Endothelial cell of umbilical vein (primary cell): ENCODE measurements around the gene PHB1. TPM values are rescaled to one million over a fixed set of nuclear protein-coding genes. Genes with fewer than 3 reads are reported as not detected.

Source experiments
- BruUV-seq: library from RNA; stranded (reverse); fragments of 400-500 nt; replicated peaks from 2 replicates; lab custom pipeline; 2021; lab: Mats Ljungman, UMichigan
- CTCF ChIA-PET: fragments of 300-600, 350-600 bp; sonication (Branson Sonifier 250); formaldehyde crosslinking; loops from one replicate; lab custom pipeline; 2021; ENCODE audit warnings: antibody characterized with exemption, inconsistent platforms; lab: Charles Lee
- POLR2A ChIA-PET: fragments of 300-600, 350-600 bp; sonication (Branson Sonifier 250); formaldehyde crosslinking; loops from one replicate; lab custom pipeline; 2021; ENCODE audit warnings: antibody characterized with exemption, inconsistent platforms; lab: Charles Lee
- DNase-seq: peaks from one replicate; pipeline ENCODE4 v3.0.0-alpha.2; 2011; ENCODE audit warnings: low read depth, low spot score
- FAIRE-seq: peaks from 2 replicates; lab custom pipeline; 2011; peaks lifted over from hg19 to GRCh38; lab: Jason Lieb, UNC
- H2AFZ ChIP-seq: 2 replicates; pipeline ENCODE4 v1.6.0; 2012; ENCODE audit warnings: low read depth, low read length, control low read depth, inconsistent platforms
- H3K27ac ChIP-seq: 2 replicates; pipeline ENCODE4 v1.5.1; 2011; ENCODE audit warnings: low read depth, mild to moderate bottlenecking, control low read depth, low read length, moderate library complexity; ENCODE audit not compliant: insufficient read depth
- H3K27me3 ChIP-seq, 2 experiments: 2 replicates each; pipeline versions ENCODE4 v1.6.0 to v1.6.1; 2011; ENCODE audit warnings: low read length in 2 of 2, mixed read lengths in 1 of 2; ENCODE audit not compliant: control insufficient read depth in 2 of 2, insufficient read depth in 2 of 2
- H3K36me3 ChIP-seq, 2 experiments: 2 replicates in 1 of 2; 3 replicates in 1 of 2; pipeline ENCODE4 v1.5.1; 2011; ENCODE audit warnings: low read length in 2 of 2, mild to moderate bottlenecking in 1 of 2, moderate library complexity in 1 of 2; ENCODE audit not compliant: control insufficient read depth in 2 of 2, insufficient read depth in 2 of 2; ENCODE audit errors: extremely low read depth in 1 of 2
- H3K4me1 ChIP-seq: 3 replicates; pipeline ENCODE4 v1.5.1; 2011; ENCODE audit warnings: mild to moderate bottlenecking, low read length; ENCODE audit not compliant: control insufficient read depth, insufficient read depth; ENCODE audit errors: extremely low read depth
- H3K4me2 ChIP-seq: 2 replicates; pipeline ENCODE4 v1.6.1; 2011; ENCODE audit warnings: low read length, control low read depth, mixed read lengths; ENCODE audit not compliant: insufficient read depth
- H3K4me3 ChIP-seq, 3 experiments: fragments of 200-600 bp in 1 of 3; sonication (generic), shearing (Covaris generic) in 1 of 3; replicated peaks in 1 of 3; 2 replicates each; pipeline ENCODE4 v1.5.1; 2011 to 2016; ENCODE audit warnings: control low read depth in 3 of 3, low read length in 3 of 3, mild to moderate bottlenecking in 2 of 3, inconsistent platforms in 1 of 3, low read depth in 1 of 3, moderate library complexity in 1 of 3; ENCODE audit not compliant: insufficient read depth in 1 of 3
- H3K79me2 ChIP-seq: 2 replicates; pipeline ENCODE4 v1.6.0; 2012; ENCODE audit warnings: low read length, inconsistent platforms; ENCODE audit not compliant: control insufficient read depth, insufficient read depth
- H3K9ac ChIP-seq: replicated peaks from 2 replicates; pipeline ENCODE3; 2011; ENCODE audit warnings: low read length, control low read depth; ENCODE audit not compliant: insufficient read depth; ENCODE audit errors: extremely low read depth
- H3K9me1 ChIP-seq: replicated peaks from 3 replicates; pipeline ENCODE4 v1.6.0; 2011; ENCODE audit warnings: mild to moderate bottlenecking, low read length; ENCODE audit not compliant: control insufficient read depth, insufficient read depth; ENCODE audit errors: extremely low read depth
- H3K9me3 ChIP-seq: replicated peaks from 2 replicates; pipeline ENCODE4 v1.5.1; 2012; ENCODE audit warnings: low read length, inconsistent platforms; ENCODE audit not compliant: control insufficient read depth, insufficient read depth
- H4K20me1 ChIP-seq: replicated peaks from 2 replicates; pipeline ENCODE3; 2011; ENCODE audit warnings: mild to moderate bottlenecking, low read length; ENCODE audit not compliant: control insufficient read depth, insufficient read depth; ENCODE audit errors: extremely low read depth
- CTCF ChIP-seq, 2 donors: IDR thresholded peaks; 1 replicate in 1 of 2; 2 replicates in 1 of 2; pipeline ENCODE4 v1.5.1; 2011; ENCODE audit warnings: low read length in 2 of 2, mild to moderate bottlenecking in 2 of 2, moderate library complexity in 2 of 2, control low read depth in 1 of 2, inconsistent platforms in 1 of 2, low read depth in 1 of 2; ENCODE audit not compliant: insufficient read depth in 1 of 2; ENCODE audit errors: extremely low read depth in 1 of 2
- FOS ChIP-seq: IDR thresholded peaks from 2 replicates; pipeline ENCODE4 v1.6.1; 2011; ENCODE audit warnings: mild to moderate bottlenecking, low read length, moderate library complexity, borderline replicate concordance; ENCODE audit not compliant: insufficient read depth
- GATA2 ChIP-seq: IDR thresholded peaks from 2 replicates; pipeline ENCODE4 v1.7.0; 2011; ENCODE audit warnings: low read depth, mild to moderate bottlenecking, moderate library complexity, mixed read lengths, low read length; ENCODE audit not compliant: insufficient read length, insufficient read depth
- JUN ChIP-seq: IDR thresholded peaks from 2 replicates; pipeline ENCODE4 v1.6.1; 2011; ENCODE audit warnings: borderline replicate concordance, low read depth; ENCODE audit not compliant: insufficient read length, insufficient read depth
- MAX ChIP-seq: IDR thresholded peaks from 2 replicates; pipeline ENCODE4 v1.6.1; 2011; ENCODE audit not compliant: insufficient read depth, insufficient read length
- MYC ChIP-seq: IDR thresholded peaks from one replicate; pipeline ENCODE4 v1.6.1; 2011; ENCODE audit warnings: mild to moderate bottlenecking, low read depth, low read length
- POLR2A ChIP-seq: IDR thresholded peaks from 2 replicates; pipeline ENCODE4 v1.6.1; 2012; ENCODE audit warnings: low read depth, mild to moderate bottlenecking, control low read depth, low read length
- dilution Hi-C: fragments of 300-500 bp; cut with MboI; formaldehyde crosslinking; loops from one replicate; pipeline ENCODE4 v1.15.0; 2019; ENCODE audit warnings: low sequenced_read_pairs; ENCODE audit not compliant: extremely low pct_ligation_motif_present
- intact Hi-C: fragments of 100-400 bp; cut with micrococcal nuclease; formaldehyde crosslinking; loops from one replicate; pipeline ENCODE4 v1.10.0; 2022
- polyA plus RNA-seq, 4 experiments: library from polyadenylated mRNA; depleted of rRNA in 3 of 4; stranded (reverse) in 3 of 4; unstranded in 1 of 4; fragments of >200 nt; gene quantifications; 2 replicates each; pipeline versions ENCODE4 v1.2.1 to v1.2.3, GENCODE V29; 2011 to 2012; ENCODE audit warnings: missing spikeins in 1 of 4
- total RNA-seq: library from RNA; stranded (reverse); gene quantifications from 2 replicates; pipeline ENCODE4 v1.2.3, GENCODE V29; 2021

The PHB1 gene
- total and polyA plus RNA-seq, 2 donors (not counting 3 experiments of a cell fraction or from before 2014, with no cell fraction given): 222 to 287 TPM

GRCh38 chr17:49370971-49371834 lies 43.5 kb downstream of the PHB1 start:
- Histone ChIP-seq H3K9me1 (no peaks in the 10 kb centered on the region), H3K9ac (no peak overlapping the region), H4K20me1 (no peaks in the 10 kb centered on the region), H3K9me3 (no peaks in the 10 kb centered on the region), H3K4me1 (no peaks in the 10 kb centered on the region), H3K27ac (no peak overlapping the region), H3K36me3 (no peaks in the 10 kb centered on the region), H2AFZ (no peak overlapping the region), H3K79me2 (no peaks in the 10 kb centered on the region), H3K27me3 (no peaks in the 10 kb centered on the region), H3K4me2 (no peak overlapping the region), H3K4me3 (no peak overlapping the region)
- DNase-seq: no peak
- TF ChIP-seq CTCF (IDR thresholded peaks at IDR 0.05; ENCODE audit: extremely low read depth in 1 of 2, insufficient read depth in 1 of 2, low read depth in 1 of 2, low read length in 2 of 2) (no peak), JUN (no peak), GATA2 (no peak), MAX (no peak), FOS (no peak), MYC (no peak), POLR2A (no peak)
- dilution Hi-C loops: no loop called here
- intact Hi-C loops: no loop called here
- FAIRE-seq: no peak
- no TSS peak for BruUV-seq
- CTCF ChIA-PET: interaction anchor here (0.7 to 3.8 kb wide), 3 partner anchors 9 to 55 kb away, joined by 3 to 13 read pairs (median 6); partner anchors contain the start of gene ZNF652
- POLR2A ChIA-PET: no interaction called here
